Neural cell (in vitro differentiated cells): ENCODE results near the gene CACNA2D4.

Source experiments
- CTCF ChIP-seq: fragments of 450-650 bp; IDR thresholded peaks from 2 replicates; pipeline ENCODE4 v1.5.1; 2014; ENCODE audit warnings: antibody characterized with exemption, mild to moderate bottlenecking, moderate library complexity; ENCODE audit not compliant: poor library complexity, severe bottlenecking
- EZH2 ChIP-seq: fragments of 200-600, 300-800 bp; shearing (Covaris generic), sonication (generic); IDR thresholded peaks from 2 replicates; pipeline ENCODE4 v1.6.1; 2014; ENCODE audit warnings: antibody characterized with exemption, low read length, borderline replicate concordance, mild to moderate bottlenecking; ENCODE audit not compliant: insufficient read depth, poor library complexity, severe bottlenecking
- MXI1 ChIP-seq: fragments of 450-650 bp; conservative IDR thresholded peaks from 2 replicates; pipeline ENCODE4 v1.6.1; 2014; ENCODE audit warnings: antibody characterized with exemption, mild to moderate bottlenecking; ENCODE audit not compliant: poor library complexity, severe bottlenecking
- POLR2AphosphoS5 ChIP-seq: IDR thresholded peaks from 2 replicates; pipeline ENCODE4 v1.6.1; 2012
- REST ChIP-seq: IDR thresholded peaks from 2 replicates; pipeline ENCODE4 v1.6.1; 2012; ENCODE audit warnings: borderline replicate concordance
- TAF1 ChIP-seq: IDR thresholded peaks from 2 replicates; pipeline ENCODE4 v1.6.1; 2012; ENCODE audit warnings: low read depth

DNA sequence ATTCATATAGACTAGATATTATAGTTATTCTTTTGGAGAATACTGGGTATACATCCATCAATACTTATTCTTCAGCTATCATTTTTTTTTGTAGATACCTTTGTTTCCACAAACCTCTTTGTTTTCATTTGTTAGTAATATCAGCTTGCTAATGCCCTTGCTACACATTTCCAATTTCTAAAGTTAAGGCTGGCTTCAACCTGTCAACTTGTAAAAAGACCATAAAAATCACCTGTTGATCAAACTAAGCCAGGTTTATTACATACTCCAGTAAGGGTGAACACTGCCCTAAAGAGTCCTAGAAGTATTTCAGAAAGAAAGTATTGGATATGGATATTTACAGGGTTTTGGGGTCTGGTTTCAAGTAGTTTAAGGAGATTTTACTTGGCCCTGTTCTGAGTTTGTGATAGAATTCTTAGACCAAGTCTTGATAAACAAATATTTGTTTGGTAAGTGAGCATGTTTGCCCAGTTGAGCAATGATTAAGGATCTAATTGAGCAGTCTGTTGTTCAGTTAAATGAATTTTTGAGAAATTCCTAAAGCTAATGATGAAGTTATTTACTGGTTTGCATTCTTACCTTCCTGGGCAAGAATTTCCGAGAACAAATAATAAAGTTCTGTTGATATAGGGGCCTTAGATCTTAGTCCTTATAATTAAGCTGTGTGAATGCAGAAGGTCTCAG lies 150.9 kb downstream of the CACNA2D4 start:
- no peak for TF ChIP-seq CTCF
- TF ChIP-seq MXI1 = no peak
- no peak for TF ChIP-seq POLR2AphosphoS5
- TF ChIP-seq TAF1 = no peak
- TF ChIP-seq EZH2 = no peak
- no peak for TF ChIP-seq REST
